Progenitor cell of endocrine pancreas (in vitro differentiated cells): ENCODE measurements around the gene SLC12A9. TPM values are rescaled to one million over a fixed set of nuclear protein-coding genes. Genes with fewer than 3 reads are reported as not detected.

Experiments
- DNase-seq: peaks from one replicate; pipeline ENCODE4 v3.0.0; 2021; ENCODE audit warnings: low spot score; ENCODE audit not compliant: unreplicated experiment
- H3K27ac Mint-ChIP-seq: 2 replicates; pipeline ENCODE4 v1.8.0; 2021; ENCODE audit warnings: mild to moderate bottlenecking, moderate library complexity, mixed read lengths
- H3K27me3 Mint-ChIP-seq: 2 replicates; pipeline ENCODE4 v1.8.0; 2021; ENCODE audit warnings: mixed read lengths
- H3K36me3 Mint-ChIP-seq: 2 replicates; pipeline ENCODE4 v1.8.0; 2022; ENCODE audit warnings: mixed read lengths; ENCODE audit not compliant: insufficient read depth
- H3K4me1 Mint-ChIP-seq: 2 replicates; pipeline ENCODE4 v1.8.0; 2021; ENCODE audit warnings: low read depth, mixed read lengths
- H3K4me3 Mint-ChIP-seq: 2 replicates; pipeline ENCODE4 v1.8.0; 2021; ENCODE audit warnings: low read depth, mild to moderate bottlenecking, moderate library complexity, mixed read lengths
- H3K9me3 Mint-ChIP-seq: 2 replicates; pipeline ENCODE4 v1.8.0; 2021; ENCODE audit warnings: low read depth, mixed read lengths
- total RNA-seq: library from RNA; stranded (reverse); gene quantifications from 2 replicates; pipeline ENCODE4 v1.2.1, GENCODE V29; 2021
- TF ChIP-seq, protein P1 (sequence below): fragments of 200-600 bp; sonication (generic); IDR thresholded peaks from one replicate; pipeline ENCODE4 v1.5.0; 2021; ENCODE audit warnings: antibody characterized with exemption, mild to moderate bottlenecking; ENCODE audit not compliant: unreplicated experiment

SLC12A9 gene
- total RNA-seq, 1 donor from 2014 or later, result 62.6 TPM

DNA sequence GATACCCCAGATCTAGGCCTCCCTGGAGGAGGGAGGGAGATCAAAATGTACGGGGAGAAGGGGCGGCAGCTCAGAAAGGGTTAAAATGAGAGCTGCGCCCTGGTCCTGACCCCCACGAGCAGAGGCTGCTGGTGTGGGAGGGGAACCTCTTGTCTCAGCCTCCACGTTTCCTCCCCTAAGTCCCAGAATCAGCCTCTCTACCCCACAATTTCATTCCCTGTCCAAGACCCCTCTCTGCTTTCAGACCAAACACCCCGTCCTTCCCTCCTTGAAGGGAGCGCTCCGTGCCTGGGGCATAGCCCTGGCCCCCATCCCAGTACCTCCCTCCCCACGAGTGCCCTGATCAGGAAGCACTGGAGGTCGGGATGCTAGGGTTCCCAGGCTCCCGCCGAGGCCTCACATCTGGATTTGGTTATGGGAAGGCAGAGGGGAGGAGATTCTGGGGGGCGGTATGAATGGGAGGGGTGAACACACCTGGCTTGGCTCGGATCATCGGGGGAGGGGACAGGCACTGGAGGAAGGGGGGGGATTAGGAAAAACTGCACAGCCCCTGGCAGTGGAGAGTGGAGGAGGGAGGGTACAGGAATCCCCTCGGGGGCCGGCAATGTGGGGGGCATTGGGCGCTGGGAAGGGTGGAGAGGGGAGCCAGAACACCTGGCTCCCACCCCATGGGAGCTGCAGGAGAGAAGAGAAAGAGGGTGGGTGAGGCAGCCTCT, 27.9 kb upstream of the SLC12A9 start:
- peak overlapping the region; percentile 99 for H3K4me3 Mint-ChIP-seq
- H3K36me3 Mint-ChIP-seq, result peaks cover 14% of the 10 kb centered on the region
- H3K4me1 Mint-ChIP-seq, result peaks cover 23% of the 10 kb centered on the region
- H3K9me3 Mint-ChIP-seq, result no peaks in the 10 kb centered on the region
- TF ChIP-seq, protein P1, sequence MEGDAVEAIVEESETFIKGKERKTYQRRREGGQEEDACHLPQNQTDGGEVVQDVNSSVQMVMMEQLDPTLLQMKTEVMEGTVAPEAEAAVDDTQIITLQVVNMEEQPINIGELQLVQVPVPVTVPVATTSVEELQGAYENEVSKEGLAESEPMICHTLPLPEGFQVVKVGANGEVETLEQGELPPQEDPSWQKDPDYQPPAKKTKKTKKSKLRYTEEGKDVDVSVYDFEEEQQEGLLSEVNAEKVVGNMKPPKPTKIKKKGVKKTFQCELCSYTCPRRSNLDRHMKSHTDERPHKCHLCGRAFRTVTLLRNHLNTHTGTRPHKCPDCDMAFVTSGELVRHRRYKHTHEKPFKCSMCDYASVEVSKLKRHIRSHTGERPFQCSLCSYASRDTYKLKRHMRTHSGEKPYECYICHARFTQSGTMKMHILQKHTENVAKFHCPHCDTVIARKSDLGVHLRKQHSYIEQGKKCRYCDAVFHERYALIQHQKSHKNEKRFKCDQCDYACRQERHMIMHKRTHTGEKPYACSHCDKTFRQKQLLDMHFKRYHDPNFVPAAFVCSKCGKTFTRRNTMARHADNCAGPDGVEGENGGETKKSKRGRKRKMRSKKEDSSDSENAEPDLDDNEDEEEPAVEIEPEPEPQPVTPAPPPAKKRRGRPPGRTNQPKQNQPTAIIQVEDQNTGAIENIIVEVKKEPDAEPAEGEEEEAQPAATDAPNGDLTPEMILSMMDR, result no peak
- no peak for DNase-seq
- no peaks in the 10 kb centered on the region for H3K27me3 Mint-ChIP-seq
- H3K27ac Mint-ChIP-seq, result no peak overlapping the region

DNA sequence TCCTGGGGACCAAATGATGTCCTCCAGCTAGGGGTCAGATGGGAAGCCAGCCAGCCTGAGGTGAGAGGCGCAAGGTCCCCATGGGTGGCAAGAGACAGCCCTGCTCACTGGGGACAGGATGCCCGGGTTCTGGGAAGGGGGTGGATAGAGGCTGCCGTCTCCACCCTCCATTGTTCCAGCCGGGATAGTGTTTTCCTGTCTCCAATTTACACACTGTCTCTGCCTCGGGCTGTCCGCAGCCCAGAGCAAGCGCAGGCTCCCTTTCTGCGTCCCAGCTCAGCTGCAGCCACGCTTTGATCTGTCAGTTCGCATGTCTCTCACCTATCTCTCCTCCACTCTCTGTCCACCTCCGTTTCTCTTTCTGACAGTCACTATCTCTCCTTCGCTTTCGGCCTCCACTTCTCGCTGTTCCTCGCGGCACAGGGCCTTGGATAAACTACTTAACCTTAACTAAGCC, 27.3 kb upstream of the SLC12A9 start:
- no peak overlapping the region for H3K27ac Mint-ChIP-seq

DNA sequence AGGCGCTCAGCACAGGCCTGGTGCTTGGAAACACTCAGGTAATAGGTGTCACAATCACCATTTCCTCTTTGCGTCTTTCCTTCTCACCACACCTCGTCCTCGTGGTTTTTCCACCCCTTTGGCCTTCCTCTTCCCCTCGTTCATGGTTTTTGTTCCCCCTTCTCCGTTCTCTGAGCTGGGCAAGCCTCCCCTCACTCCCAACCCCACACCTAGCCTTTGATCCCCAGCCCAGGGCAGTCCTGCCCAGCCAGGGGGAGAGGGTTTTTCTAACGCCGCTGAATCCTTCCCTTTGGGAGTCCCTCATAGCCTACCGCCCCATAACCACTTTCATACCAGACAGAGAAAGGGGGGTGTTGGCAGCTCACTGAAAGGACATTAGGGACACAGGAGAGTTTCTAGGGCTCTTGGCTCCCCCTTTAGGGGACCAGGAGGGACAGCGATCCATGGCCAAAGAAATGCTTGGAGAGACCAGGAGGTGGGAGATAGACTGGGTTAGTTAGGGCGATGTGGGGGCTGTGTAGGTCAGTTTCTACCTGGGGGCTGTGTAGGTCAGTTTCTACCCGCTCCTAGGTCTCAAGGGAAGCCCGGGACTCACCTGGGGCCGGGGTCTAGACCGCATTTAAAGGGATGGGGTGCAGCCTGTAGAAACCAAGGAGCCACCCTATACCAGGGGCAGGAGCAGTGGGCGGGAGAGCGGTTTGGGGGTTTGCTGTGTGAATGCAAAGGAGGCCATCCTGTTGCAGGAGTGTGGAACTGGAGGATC, 26.6 kb upstream of the SLC12A9 start:
- Mint-ChIP-seq H3K9me3 (no peaks in the 10 kb centered on the region), H3K4me3 (peak overlapping the region; percentile 99), H3K36me3 (peaks cover 6% of the 10 kb centered on the region), H3K27me3 (no peaks in the 10 kb centered on the region), H3K4me1 (peaks cover 29% of the 10 kb centered on the region), H3K27ac (peak overlapping the region; percentile 98)
- TF ChIP-seq, protein P1, result peak; percentile 35
- DNase-seq, result no peak

More for the DNA sequence above, 27.3 kb upstream of the SLC12A9 start:
- Mint-ChIP-seq H3K36me3 (peaks cover 10% of the 10 kb centered on the region), H3K9me3 (no peaks in the 10 kb centered on the region), H3K4me3 (peak overlapping the region; percentile 99), H3K4me1 (peaks cover 23% of the 10 kb centered on the region), H3K27me3 (no peaks in the 10 kb centered on the region)
- TF ChIP-seq, protein P1, result no peak
- DNase-seq, result no peak

DNA sequence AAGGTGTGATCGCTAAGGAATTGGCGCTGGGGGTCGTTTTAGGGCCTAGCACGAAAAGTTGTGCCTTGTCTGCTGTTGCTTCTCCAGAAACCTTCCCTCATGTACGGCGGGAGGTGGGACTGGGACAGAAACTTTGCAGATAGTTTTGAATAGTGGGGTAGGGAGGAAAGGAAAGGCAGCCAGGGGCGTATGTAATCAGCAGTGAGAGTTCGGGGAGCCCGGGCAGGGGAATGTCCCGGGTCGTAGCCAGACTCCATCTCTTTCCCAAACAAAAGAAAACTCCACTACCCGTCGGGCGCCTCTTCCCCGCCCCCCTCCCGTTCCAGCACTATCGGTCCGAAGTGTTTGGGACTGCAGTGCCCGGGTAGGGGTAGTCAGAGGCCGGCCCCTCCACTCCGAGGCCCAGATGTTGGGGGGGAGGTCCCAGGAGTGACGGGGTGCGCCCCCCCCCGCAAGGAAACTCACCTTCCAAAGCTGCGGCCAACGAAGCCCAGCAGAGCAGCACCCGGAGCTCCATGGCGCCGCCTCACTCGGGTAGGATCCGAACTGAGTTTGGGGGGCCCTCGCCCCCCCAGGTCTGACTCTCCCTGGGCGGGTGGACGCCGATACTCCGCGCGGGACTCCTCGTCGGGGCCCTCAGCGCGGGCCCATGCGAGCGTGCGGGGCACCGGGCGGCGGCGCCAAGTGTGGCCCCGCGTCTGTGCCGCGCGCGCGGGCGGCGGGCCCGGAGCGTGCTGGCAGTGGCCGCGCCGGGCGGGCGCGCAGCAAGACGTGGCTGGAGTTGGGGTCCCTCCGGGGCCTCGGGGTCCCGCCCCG, 25.8 kb upstream of the SLC12A9 start:
- peak overlapping the region; percentile 99 for H3K4me3 Mint-ChIP-seq
- H3K9me3 Mint-ChIP-seq, result no peaks in the 10 kb centered on the region
- peaks cover 32% of the 10 kb centered on the region for H3K4me1 Mint-ChIP-seq
- no peaks in the 10 kb centered on the region for H3K27me3 Mint-ChIP-seq
- H3K36me3 Mint-ChIP-seq, result peaks cover 3% of the 10 kb centered on the region
- TF ChIP-seq, protein P1, result no peak
- no peak for DNase-seq
- peak overlapping the region; percentile 98 for H3K27ac Mint-ChIP-seq
